Measurements from ENCODE around the gene ZNF350.

DNA sequence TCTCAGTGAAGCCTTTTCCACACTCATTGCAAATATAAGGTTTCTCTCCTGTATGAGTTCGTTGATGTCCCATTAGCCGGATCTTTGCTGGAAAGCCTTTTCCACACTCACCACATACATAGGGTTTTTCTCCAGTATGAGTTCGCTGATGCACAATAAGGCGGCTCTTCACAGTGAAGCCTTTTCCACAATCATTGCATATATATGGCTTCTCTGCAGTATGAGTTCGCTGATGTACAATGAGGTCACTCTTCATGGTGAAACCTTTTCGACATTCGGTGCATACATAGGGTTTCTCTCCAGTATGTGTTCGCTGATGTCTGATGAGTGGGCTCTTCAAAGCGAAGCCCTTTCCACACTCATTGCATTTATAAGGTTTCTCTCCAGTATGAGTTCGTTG lies 6.8 kb upstream of the ZNF350 start:
- TF ChIP-seq CTCF (IDR thresholded peaks at IDR 0.05; ENCODE audit: low read length) (no peak), EZH2 (optimal IDR thresholded peaks at IDR 0.05; ENCODE audit: low read depth, low read length) (no peak)

Data from MM.1S (cell line).